Neural progenitor cell (in vitro differentiated cells): Measurements from ENCODE around the gene FGFR4. TPM values are rescaled to one million over a fixed set of nuclear protein-coding genes. Genes with fewer than 3 reads are reported as not detected.

ENCODE experiments used
- DNase-seq: peaks from one replicate; pipeline ENCODE4 v3.0.0-alpha.2; 2016; ENCODE audit warnings: low spot score
- H2AFZ ChIP-seq: fragments of 200-600 bp; sonication (generic); replicated peaks from 2 replicates; pipeline ENCODE4 v1.6.1; 2016; ENCODE audit warnings: antibody characterized with exemption
- H3F3A ChIP-seq: fragments of 200-600 bp; sonication (generic); 2 replicates; pipeline ENCODE4 v1.6.1; 2016; ENCODE audit warnings: antibody characterized with exemption, low read depth
- H3K27ac ChIP-seq: fragments of 200-600 bp; sonication (generic); 2 replicates; pipeline ENCODE4 v1.5.1; 2016; ENCODE audit warnings: mild to moderate bottlenecking
- H3K27me3 ChIP-seq: fragments of 200-600 bp; sonication (generic); 2 replicates; pipeline ENCODE4 v1.6.1; 2016; ENCODE audit warnings: mild to moderate bottlenecking, moderate library complexity
- H3K36me3 ChIP-seq: fragments of 200-600 bp; sonication (generic); 2 replicates; pipeline ENCODE4 v1.5.1; 2016
- H3K4me1 ChIP-seq: fragments of 200-600 bp; sonication (generic); 2 replicates; pipeline ENCODE4 v1.6.1; 2016; ENCODE audit warnings: mixed run types
- H3K4me2 ChIP-seq: fragments of 200-600 bp; sonication (generic); 2 replicates; pipeline ENCODE4 v1.6.1; 2016
- H3K4me3 ChIP-seq: fragments of 200-600 bp; sonication (generic); 2 replicates; pipeline ENCODE4 v1.5.1; 2016
- H3K79me2 ChIP-seq: fragments of 200-600 bp; sonication (generic); 2 replicates; pipeline ENCODE4 v1.6.1; 2016; ENCODE audit warnings: low read depth
- H3K9ac ChIP-seq: fragments of 200-600 bp; sonication (generic); 2 replicates; pipeline ENCODE4 v1.6.1; 2016
- H3K9me3 ChIP-seq: fragments of 200-600 bp; sonication (generic); 2 replicates; pipeline ENCODE4 v1.5.1; 2016; ENCODE audit warnings: low read depth
- H4K20me1 ChIP-seq: fragments of 200-600 bp; sonication (generic); 2 replicates; pipeline ENCODE4 v1.6.1; 2016; ENCODE audit warnings: low read depth
- H3K27ac Mint-ChIP-seq: 3 replicates; pipeline ENCODE4 v1.8.0; 2021; ENCODE audit warnings: mixed read lengths
- H3K27me3 Mint-ChIP-seq: 2 replicates; pipeline ENCODE4 v1.8.0; 2022; ENCODE audit warnings: low read depth, mild to moderate bottlenecking, inconsistent platforms, moderate library complexity, mixed read lengths; ENCODE audit not compliant: insufficient read depth
- H3K36me3 Mint-ChIP-seq: 3 replicates; pipeline ENCODE4 v1.8.0; 2021; ENCODE audit warnings: mixed read lengths
- H3K4me1 Mint-ChIP-seq: 3 replicates; pipeline ENCODE4 v1.8.0; 2021; ENCODE audit warnings: mixed read lengths
- H3K4me3 Mint-ChIP-seq: 3 replicates; pipeline ENCODE4 v1.8.0; 2021; ENCODE audit warnings: mild to moderate bottlenecking, moderate library complexity, mixed read lengths
- H3K9me3 Mint-ChIP-seq: 3 replicates; pipeline ENCODE4 v1.8.0; 2020; ENCODE audit warnings: mixed read lengths
- CTCF ChIP-seq: fragments of 200-600 bp; sonication (generic); IDR thresholded peaks from 2 replicates; pipeline ENCODE4 v1.5.1; 2017; ENCODE audit warnings: antibody characterized with exemption, mild to moderate bottlenecking
- EZH2 ChIP-seq: fragments of 200-600 bp; sonication (generic); IDR thresholded peaks from 2 replicates; pipeline ENCODE4 v1.6.1; 2017; ENCODE audit warnings: antibody characterized with exemption, mild to moderate bottlenecking, moderate library complexity
- EZH2phosphoT487 ChIP-seq: fragments of 200-600 bp; sonication (generic); IDR thresholded peaks from 2 replicates; pipeline ENCODE4 v1.6.1; 2017; ENCODE audit warnings: antibody characterized with exemption
- total RNA-seq: library from RNA; depleted of rRNA; stranded (reverse); fragments of >200 nt; gene quantifications from 2 replicates; pipeline ENCODE4 v1.2.3, GENCODE V29; 2015; ENCODE audit warnings: low replicate concordance

FGFR4 gene
- total RNA-seq, 1 donor from 2014 or later, result 8.2 TPM

GRCh38 chr5:177081859-177082258 is 4.9 kb upstream of the FGFR4 start:
- Histone ChIP-seq H3K4me1 (peaks cover 7% of the 10 kb centered on the region), H3K9ac (no peak overlapping the region), H3K79me2 (no peaks in the 10 kb centered on the region), H2AFZ (no peak overlapping the region), H3K9me3 (no peaks in the 10 kb centered on the region), H4K20me1 (no peaks in the 10 kb centered on the region), H3K27ac (no peak overlapping the region), H3K36me3 (no peaks in the 10 kb centered on the region), H3K4me2 (no peak overlapping the region), H3K27me3 (no peaks in the 10 kb centered on the region), H3F3A (peaks cover 23% of the 10 kb centered on the region), H3K4me3 (no peak overlapping the region)
- no peaks in the 10 kb centered on the region for H3K9me3 Mint-ChIP-seq
- TF ChIP-seq EZH2 (no peak), CTCF (no peak), EZH2phosphoT487 (no peak)
- no peak for DNase-seq
- no peak overlapping the region for H3K4me3 Mint-ChIP-seq
- peaks cover 3% of the 10 kb centered on the region for H3K36me3 Mint-ChIP-seq
- no peak overlapping the region for H3K27ac Mint-ChIP-seq
- H3K27me3 Mint-ChIP-seq, result peaks cover 13% of the 10 kb centered on the region
- peaks cover 19% of the 10 kb centered on the region for H3K4me1 Mint-ChIP-seq

GRCh38 chr5:177083357-177083756 is 3.4 kb upstream of the FGFR4 start:
- no peak overlapping the region for H3K4me3 Mint-ChIP-seq
- Histone ChIP-seq H3F3A (peaks cover 18% of the 10 kb centered on the region), H3K27ac (no peak overlapping the region), H3K4me3 (no peak overlapping the region), H3K36me3 (no peaks in the 10 kb centered on the region), H3K9ac (no peak overlapping the region), H3K9me3 (no peaks in the 10 kb centered on the region), H2AFZ (no peak overlapping the region), H3K79me2 (no peaks in the 10 kb centered on the region), H3K4me2 (no peak overlapping the region), H3K4me1 (peaks cover 7% of the 10 kb centered on the region), H4K20me1 (no peaks in the 10 kb centered on the region), H3K27me3 (peaks cover 8% of the 10 kb centered on the region)
- H3K9me3 Mint-ChIP-seq, result no peaks in the 10 kb centered on the region
- H3K27ac Mint-ChIP-seq, result no peak overlapping the region
- peaks cover 20% of the 10 kb centered on the region for H3K4me1 Mint-ChIP-seq
- H3K36me3 Mint-ChIP-seq, result no peaks in the 10 kb centered on the region
- DNase-seq, result no peak
- TF ChIP-seq EZH2phosphoT487 (no peak), EZH2 (no peak), CTCF (no peak)
- peaks cover 15% of the 10 kb centered on the region for H3K27me3 Mint-ChIP-seq

GRCh38 chr5:177084175-177084574 is 2.5 kb upstream of the FGFR4 start:
- TF ChIP-seq CTCF, result no peak
- TF ChIP-seq EZH2phosphoT487, result no peak
- no peak for TF ChIP-seq EZH2
- Histone ChIP-seq H3K79me2 (no peaks in the 10 kb centered on the region), H3K9ac (no peak overlapping the region), H3K4me2 (no peak overlapping the region), H3K4me3 (no peak overlapping the region), H3F3A (peaks cover 18% of the 10 kb centered on the region), H3K4me1 (peaks cover 7% of the 10 kb centered on the region), H3K9me3 (no peaks in the 10 kb centered on the region), H3K36me3 (no peaks in the 10 kb centered on the region), H3K27ac (no peak overlapping the region), H4K20me1 (no peaks in the 10 kb centered on the region), H2AFZ (no peak overlapping the region), H3K27me3 (peaks cover 8% of the 10 kb centered on the region)
- no peak for DNase-seq
- Mint-ChIP-seq H3K27ac (no peak overlapping the region), H3K27me3 (peaks cover 18% of the 10 kb centered on the region), H3K9me3 (no peaks in the 10 kb centered on the region), H3K4me3 (no peak overlapping the region), H3K4me1 (peaks cover 25% of the 10 kb centered on the region), H3K36me3 (no peaks in the 10 kb centered on the region)
